MM.1S (cell line): ENCODE data around the gene HIBCH.
"Not testable (repeated sequence)": the region's sequence is repeated elsewhere in the genome, so short reads cannot be mapped to it uniquely, and the experiment has no call there.

Experiments
- DNase-seq: peaks from one replicate; pipeline ENCODE4 v3.0.0-alpha.2; 2015
- H2AFZ ChIP-seq: fragments of 300-600 bp; sonication (generic); 2 replicates; pipeline ENCODE4 v1.6.0; 2016; ENCODE audit warnings: antibody characterized with exemption, low read length
- H3F3A ChIP-seq: fragments of 300-600 bp; sonication (generic); 2 replicates; pipeline ENCODE4 v1.6.1; 2016; ENCODE audit warnings: mild to moderate bottlenecking, antibody characterized with exemption, low read length, moderate library complexity, mixed read lengths; ENCODE audit not compliant: insufficient read depth
- H3K27ac ChIP-seq: fragments of 300-600 bp; sonication (generic); 2 replicates; pipeline ENCODE4 v1.5.1; 2016; ENCODE audit warnings: mild to moderate bottlenecking, low read length
- H3K27me3 ChIP-seq: fragments of 300-600 bp; sonication (generic); replicated peaks from 2 replicates; pipeline ENCODE4 v1.6.0; 2016; ENCODE audit warnings: low read length; ENCODE audit not compliant: insufficient read depth
- H3K36me3 ChIP-seq: fragments of 300-600 bp; sonication (generic); replicated peaks from 2 replicates; pipeline ENCODE4 v1.6.1; 2016; ENCODE audit warnings: mild to moderate bottlenecking, low read length, mixed read lengths; ENCODE audit not compliant: insufficient read depth
- H3K4me1 ChIP-seq: fragments of 300-600 bp; sonication (generic); 2 replicates; pipeline ENCODE4 v1.6.1; 2016; ENCODE audit warnings: low read length, mixed read lengths
- H3K4me2 ChIP-seq: fragments of 300-600 bp; sonication (generic); 2 replicates; pipeline ENCODE4 v1.6.0; 2016; ENCODE audit warnings: low read depth, low read length
- H3K4me3 ChIP-seq: fragments of 300-600 bp; sonication (generic); 2 replicates; pipeline ENCODE4 v1.5.1; 2016; ENCODE audit warnings: low read length, mixed read lengths
- H3K79me2 ChIP-seq: fragments of 300-600 bp; sonication (generic); 2 replicates; pipeline ENCODE4 v1.6.1; 2016; ENCODE audit warnings: mixed run types, low read length, mixed read lengths
- H3K9ac ChIP-seq: fragments of 300-600 bp; sonication (generic); 2 replicates; pipeline ENCODE4 v1.6.1; 2016; ENCODE audit warnings: low read length, mixed read lengths
- H3K9me2 ChIP-seq: fragments of 300-600 bp; sonication (generic); replicated peaks from 2 replicates; pipeline ENCODE4 v1.6.1; 2016; ENCODE audit warnings: mild to moderate bottlenecking, low read length, mixed read lengths; ENCODE audit not compliant: insufficient read depth
- H3K9me3 ChIP-seq: fragments of 300-600 bp; sonication (generic); replicated peaks from 2 replicates; pipeline ENCODE4 v1.6.1; 2016; ENCODE audit warnings: mild to moderate bottlenecking, low read length, mixed read lengths; ENCODE audit not compliant: insufficient read depth
- H4K20me1 ChIP-seq: fragments of 300-600 bp; sonication (generic); 2 replicates; pipeline ENCODE4 v1.6.1; 2016; ENCODE audit warnings: mild to moderate bottlenecking, low read length, moderate library complexity, mixed read lengths; ENCODE audit not compliant: insufficient read depth
- EZH2 ChIP-seq: fragments of 300-600 bp; sonication (generic); optimal IDR thresholded peaks from 2 replicates; pipeline ENCODE3; 2017; ENCODE audit warnings: low read depth, mild to moderate bottlenecking, antibody characterized with exemption, low read length, mixed read lengths
- EZH2phosphoT487 ChIP-seq: fragments of 300-600 bp; sonication (generic); IDR thresholded peaks from 2 replicates; pipeline ENCODE4 v1.6.1; 2018; ENCODE audit warnings: antibody characterized with exemption, low read length
- TF ChIP-seq, protein P1 (sequence below): fragments of 300-600 bp; sonication (generic); IDR thresholded peaks from 2 replicates; pipeline ENCODE4 v1.5.1; 2016; ENCODE audit warnings: antibody characterized with exemption, low read length, mixed read lengths

HIBCH gene

DNA sequence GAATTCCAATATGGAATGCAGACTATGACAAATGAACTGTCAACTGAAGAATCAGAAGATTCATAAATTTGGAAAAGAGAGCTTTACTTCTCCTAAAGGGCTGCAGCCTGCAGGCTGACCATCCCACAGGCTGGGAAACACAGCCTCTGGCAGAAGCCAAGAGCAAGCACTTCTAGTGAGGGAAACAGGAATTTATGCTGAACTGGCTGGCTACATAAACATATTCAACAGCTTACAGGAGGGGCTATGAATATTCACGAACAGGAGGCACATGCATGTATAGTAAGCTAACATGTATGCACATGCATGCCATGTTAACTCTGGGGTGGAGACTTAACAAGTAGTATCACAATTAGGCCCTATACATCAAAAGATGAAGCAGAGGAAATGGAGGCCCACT is 17.6 kb downstream of the HIBCH start:
- Histone ChIP-seq H3K4me2 (no peak overlapping the region), H3K79me2 (no peaks in the 10 kb centered on the region), H3K4me1 (no peaks in the 10 kb centered on the region), H3K9me2 (no peaks in the 10 kb centered on the region), H3F3A (no peaks in the 10 kb centered on the region), H3K27ac (no peak overlapping the region), H4K20me1 (no peaks in the 10 kb centered on the region), H3K9me3 (no peaks in the 10 kb centered on the region), H3K9ac (no peak overlapping the region), H3K27me3 (no peaks in the 10 kb centered on the region), H2AFZ (no peak overlapping the region), H3K4me3 (no peak overlapping the region), H3K36me3 (no peaks in the 10 kb centered on the region)
- DNase-seq, result no peak
- no peak for TF ChIP-seq EZH2
- TF ChIP-seq, protein P1, sequence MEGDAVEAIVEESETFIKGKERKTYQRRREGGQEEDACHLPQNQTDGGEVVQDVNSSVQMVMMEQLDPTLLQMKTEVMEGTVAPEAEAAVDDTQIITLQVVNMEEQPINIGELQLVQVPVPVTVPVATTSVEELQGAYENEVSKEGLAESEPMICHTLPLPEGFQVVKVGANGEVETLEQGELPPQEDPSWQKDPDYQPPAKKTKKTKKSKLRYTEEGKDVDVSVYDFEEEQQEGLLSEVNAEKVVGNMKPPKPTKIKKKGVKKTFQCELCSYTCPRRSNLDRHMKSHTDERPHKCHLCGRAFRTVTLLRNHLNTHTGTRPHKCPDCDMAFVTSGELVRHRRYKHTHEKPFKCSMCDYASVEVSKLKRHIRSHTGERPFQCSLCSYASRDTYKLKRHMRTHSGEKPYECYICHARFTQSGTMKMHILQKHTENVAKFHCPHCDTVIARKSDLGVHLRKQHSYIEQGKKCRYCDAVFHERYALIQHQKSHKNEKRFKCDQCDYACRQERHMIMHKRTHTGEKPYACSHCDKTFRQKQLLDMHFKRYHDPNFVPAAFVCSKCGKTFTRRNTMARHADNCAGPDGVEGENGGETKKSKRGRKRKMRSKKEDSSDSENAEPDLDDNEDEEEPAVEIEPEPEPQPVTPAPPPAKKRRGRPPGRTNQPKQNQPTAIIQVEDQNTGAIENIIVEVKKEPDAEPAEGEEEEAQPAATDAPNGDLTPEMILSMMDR, result no peak

DNA sequence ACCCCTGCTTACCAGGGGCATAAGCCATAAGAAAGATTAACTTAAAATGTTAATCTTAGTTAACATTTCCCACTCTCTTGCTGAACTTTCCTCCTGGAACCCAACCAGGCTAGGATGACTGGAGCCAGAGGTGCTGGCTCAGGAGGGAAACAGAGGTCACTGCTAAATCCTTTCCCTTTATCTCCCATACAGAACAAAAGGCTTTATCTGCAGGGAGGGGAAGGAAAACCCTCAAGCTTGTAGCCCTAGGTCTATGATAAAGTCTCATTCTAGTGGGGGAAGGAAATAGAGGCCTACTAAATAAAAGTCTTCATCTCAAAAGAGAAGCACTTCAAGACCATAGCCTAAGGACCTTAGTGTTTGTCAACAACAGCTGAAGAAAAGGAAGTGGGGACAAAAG is 18.6 kb downstream of the HIBCH start:
- no peak for TF ChIP-seq EZH2
- TF ChIP-seq, protein P1, result no peak
- TF ChIP-seq EZH2phosphoT487, result no peak
- Histone ChIP-seq H3K4me1 (no peaks in the 10 kb centered on the region), H3K4me2 (no peak overlapping the region), H2AFZ (no peak overlapping the region), H3K79me2 (no peaks in the 10 kb centered on the region), H3K36me3 (no peaks in the 10 kb centered on the region), H3F3A (no peaks in the 10 kb centered on the region), H3K9me3 (no peaks in the 10 kb centered on the region), H4K20me1 (no peaks in the 10 kb centered on the region), H3K4me3 (no peak overlapping the region), H3K27me3 (no peaks in the 10 kb centered on the region), H3K9ac (no peak overlapping the region), H3K9me2 (no peaks in the 10 kb centered on the region), H3K27ac (no peak overlapping the region)
- DNase-seq, result no peak

DNA sequence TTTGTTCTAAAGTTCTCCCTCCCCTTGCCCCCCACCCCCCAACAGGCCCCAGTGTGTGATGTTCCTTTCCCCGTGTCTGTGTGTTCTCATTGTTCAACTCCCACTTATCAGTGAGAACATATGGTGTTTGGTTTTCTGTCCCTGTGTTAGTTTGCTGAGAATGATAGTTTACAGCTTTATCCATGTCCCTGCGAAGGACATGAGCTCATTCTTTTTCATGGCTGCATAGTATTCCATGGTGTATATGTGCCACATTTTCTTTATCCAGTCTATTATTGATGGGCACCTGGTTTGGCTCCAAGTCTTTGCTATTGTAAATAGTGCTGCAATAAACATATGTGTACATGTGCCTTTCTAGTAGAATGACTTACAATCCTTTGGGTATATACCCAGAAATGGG is 21.7 kb downstream of the HIBCH start:
- H3K36me3 ChIP-seq, H3K27ac ChIP-seq, DNase-seq, H3F3A ChIP-seq, H3K9ac ChIP-seq, H3K4me2 ChIP-seq, H4K20me1 ChIP-seq, H3K27me3 ChIP-seq, H3K4me3 ChIP-seq, H3K9me2 ChIP-seq, H2AFZ ChIP-seq, H3K9me3 ChIP-seq, H3K79me2 ChIP-seq, H3K4me1 ChIP-seq: not testable (repeated sequence)

DNA sequence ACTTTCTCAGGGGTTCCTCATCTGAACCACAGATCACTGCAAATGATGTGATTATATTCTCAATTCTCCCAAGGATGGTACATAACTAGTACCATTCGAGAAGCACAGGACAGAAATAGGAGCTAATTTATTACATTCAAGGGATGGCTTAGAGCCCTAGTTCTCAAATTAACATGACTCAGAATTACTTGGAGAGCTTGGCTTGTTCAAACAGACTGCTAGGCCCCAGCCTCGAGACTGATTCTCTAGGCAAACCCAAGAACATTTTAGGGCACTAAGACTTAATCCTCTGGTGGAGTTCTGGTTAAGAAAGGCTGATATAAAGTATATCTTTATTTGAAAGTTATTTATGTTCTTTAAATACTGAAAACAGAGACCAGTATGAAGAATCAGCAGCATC is 35.8 kb downstream of the HIBCH start:
- Histone ChIP-seq H3K9me2 (no peaks in the 10 kb centered on the region), H3K27ac (no peak overlapping the region), H3K79me2 (no peaks in the 10 kb centered on the region), H4K20me1 (no peaks in the 10 kb centered on the region), H3K9me3 (no peaks in the 10 kb centered on the region), H3K9ac (no peak overlapping the region), H2AFZ (no peak overlapping the region), H3K4me2 (no peak overlapping the region), H3F3A (no peaks in the 10 kb centered on the region), H3K4me1 (no peaks in the 10 kb centered on the region), H3K4me3 (no peak overlapping the region), H3K27me3 (no peaks in the 10 kb centered on the region), H3K36me3 (no peaks in the 10 kb centered on the region)
- TF ChIP-seq EZH2phosphoT487 (no peak), EZH2 (no peak)
- TF ChIP-seq, protein P1, result no peak
- DNase-seq, result no peak
